Measurements from ENCODE around the gene ARL3.

DNA sequence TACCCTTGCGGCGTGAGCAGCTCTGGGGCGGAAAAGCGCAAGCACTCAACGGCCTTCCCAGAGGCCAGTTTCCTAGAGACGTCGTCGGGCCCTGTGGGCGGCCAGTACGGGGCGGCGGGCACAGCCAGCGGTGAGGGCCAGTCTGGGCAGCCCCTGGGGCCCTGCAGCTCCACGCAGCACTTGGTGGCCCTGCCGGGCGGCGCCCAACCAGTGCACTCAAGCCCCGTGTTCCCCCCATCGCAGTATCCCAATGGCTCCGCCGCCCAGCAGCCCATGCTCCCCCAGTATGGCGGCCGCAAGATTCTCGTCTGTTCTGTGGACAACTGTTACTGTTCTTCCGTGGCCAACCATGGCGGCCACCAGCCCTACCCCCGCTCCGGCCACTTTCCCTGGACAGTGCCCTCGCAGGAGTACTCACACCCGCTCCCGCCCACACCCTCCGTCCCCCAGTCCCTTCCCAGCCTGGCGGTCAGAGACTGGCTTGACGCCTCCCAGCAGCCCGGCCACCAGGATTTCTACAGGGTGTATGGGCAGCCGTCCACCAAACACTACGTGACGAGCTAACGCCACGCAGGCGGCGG lies 57.3 kb downstream of the ARL3 start:
- TF ChIP-seq POLR2A (IDR thresholded peaks at IDR 0.05) = no peak
- TF ChIP-seq CTCF (IDR thresholded peaks at IDR 0.05) = no peak

Measured in body of pancreas (tissue), 4 donors.